DMS 273 (cell line): ENCODE results near the gene C19orf67.

Source experiments
- DNase-seq: peaks from one replicate; lab custom pipeline; 2025; ENCODE audit not compliant: unreplicated experiment; lab: John Stamatoyannopoulos, UW

Gene C19orf67

DNA sequence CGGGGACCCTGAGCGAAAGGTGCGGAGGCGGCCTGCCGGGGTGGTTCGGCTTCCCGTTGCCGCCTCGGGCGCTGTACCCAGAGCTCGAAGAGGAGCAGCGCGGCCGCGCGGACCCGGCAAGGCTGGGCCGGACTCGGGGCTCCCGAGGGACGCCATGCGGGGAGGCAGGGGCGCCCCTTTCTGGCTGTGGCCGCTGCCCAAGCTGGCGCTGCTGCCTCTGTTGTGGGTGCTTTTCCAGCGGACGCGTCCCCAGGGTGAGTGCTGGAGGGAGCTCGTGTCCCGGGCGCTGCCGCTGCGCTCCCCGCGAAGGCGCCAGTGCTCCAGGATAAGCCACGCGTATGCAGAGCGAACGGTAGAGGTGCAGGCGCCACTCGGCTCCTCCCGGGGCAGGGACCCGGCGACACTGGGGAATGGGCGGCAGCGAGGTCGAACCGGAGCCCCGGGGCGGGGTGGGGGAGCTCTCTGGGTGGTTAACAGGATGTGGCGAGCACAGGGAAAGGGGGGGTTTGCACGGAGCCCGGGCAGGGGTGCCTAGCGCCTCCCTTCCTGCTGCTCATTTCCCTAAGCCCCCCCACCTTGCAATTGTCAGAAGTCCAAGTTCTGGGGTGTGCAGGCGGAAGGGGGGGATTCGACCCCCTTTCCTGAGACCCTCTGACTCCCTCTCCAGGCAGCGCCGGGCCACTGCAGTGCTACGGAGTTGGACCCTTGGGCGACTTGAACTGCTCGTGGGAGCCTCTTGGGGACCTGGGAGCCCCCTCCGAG lies 53.7 kb downstream of the C19orf67 start, which contains the start of gene IL27RA:
IL27RA (plus strand) TSS at position 44 of the 762 bp plus-strand sequence; CDS start at position 155, 111 bp downstream.
- peak; percentile 78 for DNase-seq
